GM12892 (cell line): ENCODE data around the gene PRKAR1A.

Experiments used
- POLR2A ChIP-seq: IDR thresholded peaks from 2 replicates; pipeline ENCODE4 v1.6.1; 2011; ENCODE audit warnings: low read depth, low read length, control low read depth
- TAF1 ChIP-seq: IDR thresholded peaks from 2 replicates; pipeline ENCODE4 v1.6.1; 2011; ENCODE audit warnings: low read depth, mild to moderate bottlenecking, control low read depth, low read length, borderline replicate concordance

- TF ChIP-seq POLR2A = no peak
- no peak for TF ChIP-seq TAF1
Measured at GRCh38 chr17:68540981-68541380, 28.8 kb downstream of the PRKAR1A start.
